HG03457 (cell line): ENCODE data around the gene CD2.
A peak's percentile ranks its signal among the peaks of the same experiment; 100 is the strongest.

Experiments
- ATAC-seq: cut with Tn5 transposase; IDR thresholded peaks from one replicate; pipeline ENCODE4 v1.9.1; 2021; ENCODE audit warnings: moderate number of reproducible peaks; ENCODE audit not compliant: unreplicated experiment

CD2 gene

DNA sequence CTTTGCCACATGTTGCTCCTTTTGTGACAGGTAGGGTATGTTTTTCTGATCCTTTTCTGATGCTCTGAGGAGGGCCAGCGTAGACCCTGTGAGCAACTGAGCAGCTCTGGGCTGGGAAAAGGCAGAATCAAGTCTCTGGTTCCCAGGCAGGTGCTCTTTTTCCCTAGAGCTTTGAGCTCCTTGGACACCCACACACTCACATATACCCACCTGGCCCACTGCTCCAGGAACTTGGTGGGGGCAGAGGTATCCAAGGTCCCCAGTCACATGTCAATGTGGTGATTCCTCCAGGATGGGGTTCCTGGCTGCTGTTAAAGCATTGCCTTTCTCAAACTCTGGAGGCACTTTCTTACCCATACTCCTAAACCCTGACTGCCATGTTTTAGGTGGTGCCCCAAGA lies 5.4 kb downstream of the CD2 start:
- ATAC-seq = no peak

DNA sequence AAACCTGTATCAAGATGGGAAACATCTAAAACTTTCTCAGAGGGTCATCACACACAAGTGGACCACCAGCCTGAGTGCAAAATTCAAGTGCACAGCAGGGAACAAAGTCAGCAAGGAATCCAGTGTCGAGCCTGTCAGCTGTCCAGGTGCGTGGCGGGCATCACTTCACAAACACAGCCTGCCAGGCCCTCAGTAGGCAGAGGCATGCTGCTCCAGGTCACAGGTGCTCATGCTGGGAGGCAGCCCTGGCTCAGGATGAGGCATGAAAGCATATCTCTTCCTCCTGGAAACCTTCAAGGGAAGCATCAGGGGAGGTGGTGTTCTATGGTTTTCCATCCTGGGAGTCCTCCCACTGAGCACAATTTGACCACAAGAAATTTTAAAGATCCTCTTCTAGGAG lies 6.3 kb downstream of the CD2 start:
- ATAC-seq = no peak

DNA sequence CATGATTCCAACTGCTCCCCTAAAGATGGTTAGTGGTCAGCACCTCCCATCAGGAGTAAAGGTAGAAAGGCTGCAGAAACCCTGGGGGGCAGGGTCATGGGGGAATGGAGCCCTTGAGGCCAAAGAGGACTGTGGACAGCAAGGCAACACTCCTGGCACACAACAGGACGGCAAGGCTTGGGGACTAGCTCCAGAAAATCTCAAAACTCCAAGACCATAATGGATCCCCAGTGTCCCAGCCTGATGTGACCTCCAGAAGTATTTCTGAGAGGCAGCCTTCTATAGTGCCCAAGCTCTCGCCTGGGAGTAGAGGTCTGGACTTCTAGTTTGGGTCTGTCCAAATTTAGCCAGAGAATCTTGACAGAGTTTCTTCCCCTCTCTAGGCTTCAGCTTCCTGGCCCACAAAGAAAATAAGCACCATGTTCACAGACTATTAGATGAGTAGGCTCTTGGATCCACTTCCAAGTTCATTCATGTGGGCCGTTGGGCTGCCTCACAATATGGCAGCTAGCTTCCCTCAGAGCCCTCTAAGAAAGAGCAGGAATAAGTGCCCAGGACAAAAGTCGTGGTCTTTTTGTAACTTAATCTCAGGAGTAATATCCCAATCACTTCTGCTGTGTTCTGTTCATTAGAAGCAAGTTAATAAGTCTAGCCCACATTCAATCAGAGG lies 6.9 kb downstream of the CD2 start:
- no peak for ATAC-seq

DNA sequence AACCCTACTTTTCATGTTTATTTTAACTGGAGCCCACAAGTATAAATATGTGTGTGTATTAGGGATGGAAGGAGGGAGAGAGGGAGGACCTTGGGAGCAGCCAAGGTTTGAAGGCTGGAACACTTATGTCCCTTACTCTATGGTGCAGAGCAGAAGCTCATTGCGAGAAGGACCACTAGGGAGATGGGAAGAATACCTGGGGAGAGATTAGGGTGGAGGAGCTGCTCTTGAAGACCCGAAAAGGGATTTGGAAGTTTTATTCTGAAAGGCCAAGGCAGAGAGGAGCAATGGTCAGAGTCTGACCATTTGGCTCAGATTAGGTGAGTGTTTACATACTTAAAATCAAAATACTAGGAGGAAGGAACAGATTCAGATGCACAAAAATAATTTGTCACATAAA lies 8.1 kb downstream of the CD2 start:
- ATAC-seq = no peak

DNA sequence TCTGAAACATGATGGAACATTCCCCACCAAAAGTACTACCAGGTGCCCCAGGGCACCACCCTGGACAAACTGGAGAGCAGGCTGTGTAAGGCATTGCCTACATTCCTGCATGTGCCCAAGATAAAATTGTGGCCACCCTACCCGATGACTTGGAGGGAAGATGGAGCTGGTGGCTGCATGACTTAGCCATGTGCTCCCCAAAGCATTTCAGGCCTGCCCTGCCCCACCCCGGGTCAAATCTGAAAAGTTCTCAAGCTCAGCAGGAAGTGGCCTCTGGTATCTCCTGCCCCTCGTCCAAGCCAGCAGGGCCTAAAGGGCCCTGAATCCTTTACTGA lies 8.5 kb downstream of the CD2 start:
- no peak for ATAC-seq

DNA sequence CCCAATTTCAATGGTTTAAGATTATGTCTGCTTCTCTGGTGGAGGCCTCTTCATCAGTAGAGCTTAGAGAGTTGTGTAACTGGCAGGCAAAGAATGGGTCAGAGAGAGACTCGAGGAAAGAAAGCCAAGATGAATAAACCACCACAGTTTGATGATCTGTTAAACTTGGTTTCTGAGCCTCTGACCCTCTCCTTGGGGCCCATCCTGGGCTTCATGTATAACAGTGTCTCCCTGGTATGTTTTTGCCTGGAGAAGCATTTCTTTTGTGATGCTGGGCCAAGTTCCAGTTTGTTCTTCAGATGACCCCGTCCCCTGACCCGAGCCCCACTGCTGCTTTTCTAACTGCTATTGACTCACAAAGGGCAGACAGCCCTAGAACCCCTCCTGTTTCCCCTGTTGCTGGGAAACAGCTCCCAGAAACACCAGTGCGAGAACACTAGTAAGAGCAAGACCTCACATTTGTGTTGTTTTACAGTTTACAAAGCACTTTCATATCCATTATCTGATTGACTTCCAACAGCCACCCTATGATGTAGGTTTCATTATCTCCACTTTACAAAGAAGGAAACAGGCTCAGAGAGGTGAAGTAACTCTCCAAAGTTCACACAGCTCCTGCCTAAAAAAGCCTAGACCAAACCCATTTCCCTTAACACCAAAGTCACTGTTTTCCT lies 9.0 kb downstream of the CD2 start:
- ATAC-seq = no peak

DNA sequence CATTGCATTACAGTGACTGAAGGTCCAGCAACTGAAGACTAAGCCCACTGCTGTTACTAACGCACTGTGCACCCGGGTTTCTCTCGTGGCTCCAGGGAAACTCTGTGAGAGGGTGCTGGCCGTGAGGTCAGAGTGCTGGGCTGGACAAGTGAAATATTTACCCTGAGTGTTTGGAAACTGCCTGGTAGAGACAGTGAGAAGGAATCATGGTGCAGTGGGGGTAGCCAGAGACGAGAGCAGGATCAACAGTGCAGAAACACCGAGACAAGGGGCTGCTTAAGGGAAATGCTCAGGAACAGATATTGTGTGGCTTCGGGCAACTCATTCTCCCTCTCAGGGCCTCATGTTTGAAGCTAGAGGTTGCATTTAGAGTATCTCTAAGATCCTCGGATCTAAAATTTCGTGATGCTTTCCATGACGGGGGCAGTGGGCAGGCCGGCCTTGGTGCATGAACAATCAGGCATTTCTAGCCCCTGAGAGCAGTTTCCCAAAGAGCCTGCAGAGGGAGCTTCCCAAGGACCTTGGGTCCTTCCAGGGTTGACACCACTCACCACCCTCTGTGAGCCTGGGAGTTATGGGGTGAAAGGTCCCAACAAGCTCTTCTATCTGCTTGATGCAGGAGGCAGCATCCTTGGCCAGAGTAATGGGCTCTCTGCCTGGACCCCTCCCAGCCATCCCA lies 9.7 kb downstream of the CD2 start:
- no peak for ATAC-seq

DNA sequence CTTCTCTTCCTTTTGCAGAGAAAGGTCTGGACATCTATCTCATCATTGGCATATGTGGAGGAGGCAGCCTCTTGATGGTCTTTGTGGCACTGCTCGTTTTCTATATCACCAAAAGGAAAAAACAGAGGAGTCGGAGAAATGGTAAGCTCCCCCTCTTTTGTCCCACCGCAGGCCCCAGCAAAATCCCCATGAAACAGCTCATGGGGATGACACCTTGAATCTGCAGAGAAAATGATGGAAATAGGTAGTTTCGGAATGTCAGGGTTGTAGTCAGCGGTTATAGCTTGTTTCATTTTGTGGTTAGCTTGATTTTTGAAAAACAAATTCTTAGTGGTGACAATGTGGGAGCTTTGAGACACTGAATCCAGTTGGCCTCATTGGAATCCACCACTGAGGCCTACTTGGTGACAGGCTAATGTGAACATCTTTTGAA lies 10.3 kb downstream of the CD2 start:
- ATAC-seq = no peak

DNA sequence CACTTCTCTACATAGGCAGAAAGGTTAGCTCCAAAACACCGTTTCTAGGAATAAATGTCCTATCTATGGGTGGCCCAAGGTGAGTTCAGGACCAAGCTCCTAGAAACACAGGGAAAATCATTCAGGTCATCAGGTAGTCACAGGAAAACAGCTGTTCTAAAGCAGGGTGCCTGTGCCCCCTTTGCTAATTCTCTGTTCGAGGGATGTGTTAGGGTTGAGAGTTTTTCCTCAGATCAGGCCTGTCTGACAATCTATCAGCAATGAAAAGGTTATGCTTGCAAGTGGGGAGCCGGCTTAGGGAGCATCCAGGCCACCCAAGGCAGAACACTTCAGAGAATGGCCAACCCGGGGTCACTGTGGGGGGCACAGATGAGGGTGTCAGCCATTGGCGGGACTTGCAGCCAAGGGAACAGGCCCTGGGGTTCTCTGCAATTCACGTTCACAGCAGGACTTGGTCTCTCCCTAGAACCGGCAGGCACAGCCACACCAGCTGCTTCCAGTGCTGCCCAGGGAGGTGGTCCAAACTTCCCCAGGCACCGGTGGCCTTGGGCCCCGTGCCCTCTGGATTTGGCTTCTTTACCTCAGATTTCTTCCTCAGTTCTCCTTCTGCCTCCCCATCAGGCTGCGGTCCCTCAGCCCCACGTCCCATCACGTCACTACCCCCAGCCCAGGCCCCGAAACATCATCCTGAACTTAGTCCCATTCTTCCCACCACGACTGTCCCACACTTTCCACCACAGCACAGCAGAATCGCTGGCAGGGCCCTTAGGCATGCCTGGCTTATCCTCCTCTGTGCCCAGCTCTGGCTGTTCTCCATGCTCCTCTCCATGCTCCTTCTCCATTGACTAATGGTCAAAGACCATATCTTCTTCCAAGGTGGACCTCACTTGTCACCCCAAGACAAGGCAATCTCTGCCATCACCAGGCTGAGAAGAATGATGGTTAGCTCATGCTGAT lies 11.0 kb downstream of the CD2 start:
- ATAC-seq = no peak

DNA sequence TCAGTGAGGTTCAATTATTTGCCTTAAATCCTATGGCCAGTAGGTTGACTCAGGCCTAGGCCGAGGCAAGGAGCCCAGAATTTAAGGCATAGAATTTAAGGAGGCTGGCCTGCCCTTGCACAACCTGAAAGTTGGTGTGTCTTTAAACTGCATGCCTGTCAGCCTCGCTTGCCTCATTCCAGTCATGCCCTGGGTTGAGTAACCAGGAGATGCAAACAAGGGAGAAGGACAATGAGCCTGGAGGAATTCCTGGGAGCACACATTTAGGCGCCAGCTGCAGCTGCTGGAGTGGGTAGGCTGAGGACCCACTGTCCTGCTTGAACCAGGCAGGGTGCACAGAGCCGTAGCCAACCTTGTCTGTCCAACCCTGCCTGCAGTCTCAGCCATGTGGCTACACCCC lies 11.7 kb downstream of the CD2 start:
- ATAC-seq = no peak

DNA sequence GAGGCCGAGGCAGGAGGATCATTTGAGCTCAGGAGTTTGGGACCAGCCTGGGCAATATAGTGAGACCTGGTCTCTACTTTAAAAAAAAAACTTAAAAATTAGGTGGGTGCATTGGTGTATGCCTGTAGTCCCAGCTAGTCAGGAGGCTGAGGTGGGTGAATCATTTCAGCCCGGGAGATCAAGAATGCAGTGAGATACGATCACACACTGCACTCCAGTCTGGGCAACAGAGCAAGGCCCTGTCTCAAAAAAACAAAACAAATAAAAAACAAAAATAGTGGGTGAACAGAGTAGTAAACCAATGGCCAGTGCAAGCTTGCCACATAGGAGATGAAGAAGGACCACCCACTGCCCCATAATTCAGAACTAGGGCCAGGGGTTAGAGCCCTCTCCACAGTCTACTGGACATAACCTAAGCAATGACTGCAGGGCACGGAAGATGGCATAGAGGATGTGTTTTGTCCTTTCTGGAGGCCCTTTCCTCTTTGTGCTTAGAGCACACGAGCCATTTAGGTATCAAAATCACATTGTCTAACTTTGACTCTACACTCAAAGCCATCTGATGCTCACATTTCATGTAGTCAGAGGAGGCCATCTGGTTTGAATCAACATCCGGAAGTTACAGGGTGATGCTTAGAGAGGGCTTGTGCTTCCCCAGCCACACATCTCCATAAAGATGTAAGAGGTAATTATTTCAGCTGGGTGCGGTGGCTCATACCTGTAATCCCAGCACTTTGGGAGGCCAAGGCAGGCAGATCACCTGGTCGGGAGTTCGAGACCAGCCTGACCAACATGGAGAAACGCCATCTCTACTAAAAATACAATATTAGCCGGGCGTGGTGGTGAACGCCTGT lies 12.6 kb downstream of the CD2 start:
- no peak for ATAC-seq

DNA sequence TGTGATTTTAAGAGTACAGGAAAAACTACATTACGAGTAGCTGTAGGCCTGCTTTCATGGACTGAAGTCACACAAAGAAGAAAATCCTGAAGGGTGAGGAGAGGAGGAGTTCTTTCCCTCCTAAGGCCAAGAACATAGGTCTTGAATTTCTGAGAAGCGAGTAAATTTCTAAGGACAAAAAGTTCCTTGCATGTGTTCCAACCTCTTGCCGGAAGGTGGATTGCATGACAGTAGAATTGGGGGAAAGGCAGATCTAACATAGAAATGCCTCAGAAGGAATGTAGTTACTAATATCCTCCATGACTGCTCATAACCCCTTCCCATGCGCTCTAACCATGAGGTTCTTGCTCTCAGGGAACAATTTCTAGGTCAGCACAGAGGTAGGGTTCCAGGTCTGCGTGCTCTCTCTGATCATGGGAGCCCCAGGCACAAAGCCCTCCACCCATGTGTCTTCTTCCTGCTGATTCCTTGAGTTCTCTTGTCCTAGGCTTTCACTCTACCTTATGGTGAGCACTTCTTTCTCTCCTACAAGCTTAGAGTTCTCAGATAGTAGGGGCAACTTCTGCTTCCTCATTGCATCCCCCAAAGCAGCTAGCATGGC lies 13.7 kb downstream of the CD2 start:
- ATAC-seq = no peak

DNA sequence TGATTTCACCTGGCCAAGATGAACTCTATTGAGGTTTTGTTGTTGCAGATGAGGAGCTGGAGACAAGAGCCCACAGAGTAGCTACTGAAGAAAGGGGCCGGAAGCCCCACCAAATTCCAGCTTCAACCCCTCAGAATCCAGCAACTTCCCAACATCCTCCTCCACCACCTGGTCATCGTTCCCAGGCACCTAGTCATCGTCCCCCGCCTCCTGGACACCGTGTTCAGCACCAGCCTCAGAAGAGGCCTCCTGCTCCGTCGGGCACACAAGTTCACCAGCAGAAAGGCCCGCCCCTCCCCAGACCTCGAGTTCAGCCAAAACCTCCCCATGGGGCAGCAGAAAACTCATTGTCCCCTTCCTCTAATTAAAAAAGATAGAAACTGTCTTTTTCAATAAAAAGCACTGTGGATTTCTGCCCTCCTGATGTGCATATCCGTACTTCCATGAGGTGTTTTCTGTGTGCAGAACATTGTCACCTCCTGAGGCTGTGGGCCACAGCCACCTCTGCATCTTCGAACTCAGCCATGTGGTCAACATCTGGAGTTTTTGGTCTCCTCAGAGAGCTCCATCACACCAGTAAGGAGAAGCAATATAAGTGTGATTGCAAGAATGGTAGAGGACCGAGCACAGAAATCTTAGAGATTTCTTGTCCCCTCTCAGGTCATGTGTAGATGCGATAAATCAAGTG lies 14.3 kb downstream of the CD2 start:
- ATAC-seq = no peak

DNA sequence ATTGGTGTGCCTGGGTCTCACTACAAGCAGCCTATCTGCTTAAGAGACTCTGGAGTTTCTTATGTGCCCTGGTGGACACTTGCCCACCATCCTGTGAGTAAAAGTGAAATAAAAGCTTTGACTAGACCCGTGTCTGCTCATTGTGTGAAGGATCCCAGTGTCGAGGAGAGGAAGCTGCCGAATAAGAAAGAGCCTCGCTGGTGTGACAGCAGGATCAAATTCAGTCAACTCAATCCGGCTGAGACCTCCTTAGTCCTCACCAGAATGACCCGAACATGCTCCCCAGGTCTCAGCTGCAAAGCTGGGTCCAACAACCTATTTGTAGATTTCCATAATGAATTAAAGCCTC lies 14.8 kb downstream of the CD2 start:
- peak; percentile 22 for ATAC-seq

DNA sequence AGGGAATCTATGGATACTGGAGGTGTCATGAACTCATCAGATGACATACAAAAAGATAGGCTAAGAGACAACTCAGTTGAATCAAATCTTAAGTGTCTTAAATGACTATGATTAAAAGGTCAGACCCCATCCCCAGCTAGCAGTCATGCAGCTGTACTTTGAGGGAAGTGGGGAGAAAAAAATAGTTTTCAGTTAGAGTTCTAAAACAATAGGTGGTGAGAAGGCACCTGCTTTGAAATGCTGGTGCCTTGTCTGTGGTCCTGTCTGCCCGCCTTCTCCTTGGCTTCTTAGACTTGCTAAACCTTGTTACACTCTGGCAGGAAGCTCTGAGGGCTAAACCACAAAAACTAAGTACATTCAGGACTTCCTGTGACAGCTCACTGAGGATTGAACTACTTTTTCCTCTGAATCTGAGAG lies 15.3 kb downstream of the CD2 start:
- peak; percentile 67 for ATAC-seq

DNA sequence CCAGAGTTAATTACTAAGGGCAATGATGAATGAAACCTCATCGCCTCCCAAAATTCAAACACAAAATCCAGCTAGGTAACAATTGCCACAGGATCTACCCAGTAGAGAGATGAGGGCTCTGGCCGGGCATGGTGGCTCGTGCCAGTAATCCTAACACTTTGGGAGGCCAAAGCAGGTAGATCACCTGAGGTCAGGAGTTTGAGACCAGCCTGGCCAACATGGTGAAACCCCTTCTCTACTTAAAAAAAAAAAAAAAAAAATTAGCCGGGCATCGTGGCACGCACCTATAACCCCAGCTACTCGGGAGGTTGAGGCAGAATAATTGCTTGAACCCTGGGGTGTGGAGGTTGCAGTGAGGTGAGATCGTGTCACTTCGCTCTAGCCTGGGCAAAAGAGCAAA lies 15.8 kb downstream of the CD2 start:
- ATAC-seq = no peak

DNA sequence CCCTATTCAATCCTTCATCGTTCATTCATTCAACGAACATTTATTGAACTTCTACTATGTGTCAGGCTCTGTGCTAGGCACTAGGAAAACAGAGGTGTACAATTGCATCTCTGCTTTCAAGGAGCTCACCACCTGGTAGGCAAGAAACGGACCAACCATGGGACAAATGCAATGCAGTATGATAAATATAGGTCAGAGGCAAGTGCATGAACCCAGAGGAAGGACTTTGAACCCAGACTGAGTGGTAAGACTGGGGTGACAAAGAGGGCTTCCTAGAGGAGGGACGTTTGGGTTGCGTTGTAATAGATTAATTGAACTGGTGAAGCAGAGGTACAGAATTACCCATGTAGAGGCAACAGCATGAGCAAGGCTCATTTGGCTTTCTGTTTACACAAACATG lies 16.4 kb downstream of the CD2 start:
- ATAC-seq = no peak

DNA sequence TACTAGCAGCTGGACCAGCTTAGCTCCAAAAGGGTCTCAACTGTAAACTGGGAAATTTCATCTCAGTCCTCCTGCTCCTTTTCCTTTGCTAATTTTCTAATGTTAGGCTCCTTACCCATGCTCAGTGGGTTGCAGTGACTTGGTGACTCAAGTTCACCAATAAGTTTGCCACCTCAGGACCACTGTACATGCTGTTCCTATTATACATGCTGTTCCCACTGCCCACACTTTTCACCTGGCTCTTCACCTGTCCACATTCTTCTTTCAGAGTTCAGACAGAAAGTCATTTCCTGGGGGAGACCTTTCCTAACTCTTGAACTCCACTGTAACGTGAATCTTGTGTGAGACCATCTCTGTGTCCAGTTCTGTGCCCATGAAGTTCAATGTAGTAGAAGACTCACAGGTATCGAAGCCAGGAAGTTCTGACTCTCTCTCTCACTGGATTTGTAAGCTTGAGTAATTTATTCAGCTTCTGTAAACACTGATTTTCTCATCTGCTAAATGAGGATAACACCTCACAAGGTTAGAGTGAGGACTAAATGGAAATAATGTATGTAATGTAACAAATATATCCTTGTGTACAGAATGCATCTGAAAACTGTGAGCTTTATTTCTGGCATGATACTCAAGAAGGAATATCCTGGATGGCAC lies 17.9 kb downstream of the CD2 start:
- no peak for ATAC-seq

DNA sequence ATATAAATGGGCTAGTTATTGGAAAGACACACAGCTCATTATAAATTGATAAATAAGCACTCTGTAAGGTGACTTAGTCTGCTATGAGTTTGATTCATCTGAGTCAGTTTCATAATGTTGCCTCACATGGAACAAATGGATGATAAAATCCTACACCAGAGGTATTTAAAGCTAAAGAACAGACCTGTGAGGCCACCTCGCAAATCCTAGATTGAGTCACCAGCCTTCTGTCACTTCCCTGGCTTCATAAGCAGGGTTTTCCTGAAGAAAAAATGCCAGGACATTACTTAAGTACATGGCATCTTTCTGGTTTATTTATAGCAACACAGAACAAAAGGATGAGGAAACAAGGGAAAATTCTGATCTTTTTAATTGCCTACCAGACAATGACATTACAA lies 18.4 kb downstream of the CD2 start:
- no peak for ATAC-seq
